Upper lobe of left lung (tissue), 6 donors: ENCODE measurements around the gene TMEM40. TPM values are rescaled to one million over a fixed set of nuclear protein-coding genes. Genes with fewer than 3 reads are reported as not detected.

Experiments used
- ATAC-seq, 2 donors: fragments of 200-7000 bp; cut with Tn5 transposase; one replicate each; pipeline ENCODE4 v1.9.1; 2022; ENCODE audit warnings: mild to moderate bottlenecking in 2 of 2, moderate library complexity in 2 of 2; ENCODE audit not compliant: low FRiP score in 2 of 2
- DNase-seq, 2 donors: peaks; one replicate each; pipeline ENCODE4 v3.0.0-alpha.2; 2019 to 2020
- H3K27ac ChIP-seq, 4 donors: fragments of 200-600 bp; sonication (generic); one replicate each; pipeline ENCODE4 v1.5.1; 2016 to 2019
- H3K27me3 ChIP-seq, 4 donors: fragments of 200-600 bp; sonication (generic); one replicate each; pipeline ENCODE4 v1.5.1; 2017 to 2019
- H3K36me3 ChIP-seq, 4 donors: fragments of 200-600 bp; sonication (generic); one replicate each; pipeline ENCODE4 v1.5.1; 2016 to 2019
- H3K4me1 ChIP-seq, 4 donors: fragments of 200-600 bp; sonication (generic); one replicate each; pipeline ENCODE4 v1.5.1; 2018 to 2019
- H3K4me3 ChIP-seq, 4 donors: fragments of 200-600 bp; sonication (generic); one replicate each; pipeline ENCODE4 v1.5.1; 2017 to 2019; ENCODE audit warnings: mild to moderate bottlenecking in 2 of 4, moderate library complexity in 1 of 4
- H3K9me3 ChIP-seq, 4 donors: fragments of 200-600 bp; sonication (generic); one replicate each; pipeline ENCODE4 v1.5.1; 2018 to 2019
- EP300 ChIP-seq, 4 donors: sonication (generic); formaldehyde crosslinking; IDR thresholded peaks; one replicate each; pipeline ENCODE4 v1.5.1; 2017; ENCODE audit warnings: antibody characterized with exemption in 4 of 4, control low read depth in 2 of 4
- POLR2A ChIP-seq, 4 donors: fragments of 450-650 bp; IDR thresholded peaks; one replicate each; pipeline ENCODE4 v1.5.1; 2016 to 2017; ENCODE audit warnings: antibody characterized with exemption in 4 of 4, mild to moderate bottlenecking in 2 of 4
- POLR2AphosphoS5 ChIP-seq, 2 donors: sonication (generic); formaldehyde crosslinking; IDR thresholded peaks; one replicate each; pipeline ENCODE4 v1.5.1; 2017; ENCODE audit warnings: antibody characterized with exemption in 2 of 2
- WGBS, 2 donors: methylation state at CpG; one replicate each; pipeline ENCODE4 v1.1.5; 2017 to 2018; 5-methylcytosine and 5-hydroxymethylcytosine counted together
- total RNA-seq, 6 donors: library from RNA; depleted of rRNA in 4 of 6; stranded (reverse); fragments of >200 nt in 4 of 6; gene quantifications; one replicate each; pipeline versions ENCODE4 v1.1.0 to v1.2.1, GENCODE V29; 2016 to 2021
- TF ChIP-seq, protein P1 (sequence below), 6 experiments: fragments of 450-650 bp in 4 of 6; fragments of 200-600 bp in 2 of 6; sonication (generic) in 2 of 6; IDR thresholded peaks; one replicate each; pipeline ENCODE4 v1.5.1; 2016 to 2019; ENCODE audit warnings: antibody characterized with exemption in 6 of 6
- donor health status: DM: no; HTN: no; CAD: no; lungs with moderate emphysema.
- donor health status: DM: no; HTN: yes; CAD: no; lungs with severe emphysema.

TMEM40 gene
- total RNA-seq, 6 donors from 2014 or later, result 0.30 to 5.3 (median 1.1) TPM

DNA sequence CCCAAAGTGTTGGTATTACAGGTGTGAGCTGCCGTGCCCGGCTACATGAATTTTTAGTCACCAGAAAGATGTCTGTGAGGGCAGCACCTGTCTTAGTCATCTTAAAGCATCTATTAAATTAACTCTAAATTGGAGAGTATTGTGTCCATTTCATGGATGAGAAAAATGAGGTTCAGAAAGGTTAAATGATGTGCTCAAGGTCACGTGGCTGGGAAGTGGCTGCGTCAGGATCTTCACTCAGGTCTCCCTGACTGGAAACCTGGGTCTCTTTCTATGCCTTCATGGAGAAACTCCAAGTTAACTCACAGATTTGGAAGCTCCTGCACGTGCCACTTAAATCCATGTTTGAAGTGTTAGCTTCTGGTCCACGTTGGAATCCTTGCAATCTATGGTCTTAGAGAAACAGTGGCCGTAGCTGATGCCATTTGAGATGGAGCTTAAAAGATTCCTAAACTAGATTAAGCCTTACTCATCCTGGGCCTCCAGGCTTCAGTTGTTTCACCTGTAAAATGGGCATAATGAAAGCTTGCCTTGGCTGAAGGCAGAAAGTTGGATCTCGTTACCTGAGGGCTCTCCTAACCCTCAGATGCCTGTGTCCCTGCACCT lies 5.2 kb upstream of the TMEM40 start:
- 79 to 90% methylated on average over 8 of the region's 8 CpGs for WGBS, 2 donors
- Histone ChIP-seq H3K27me3 (no peaks in the 10 kb centered on the region), H3K9me3 (no peaks in the 10 kb centered on the region), H3K27ac (no peak overlapping the region), H3K4me3 (no peak overlapping the region), H3K36me3 (no peaks in the 10 kb centered on the region), H3K4me1 (no peaks in the 10 kb centered on the region)
- TF ChIP-seq EP300 (IDR thresholded peaks at IDR 0.05), result no peak
- no peak for TF ChIP-seq POLR2AphosphoS5 (IDR thresholded peaks at IDR 0.05)
- no peak for TF ChIP-seq POLR2A (IDR thresholded peaks at IDR 0.05)
- TF ChIP-seq, protein P1, sequence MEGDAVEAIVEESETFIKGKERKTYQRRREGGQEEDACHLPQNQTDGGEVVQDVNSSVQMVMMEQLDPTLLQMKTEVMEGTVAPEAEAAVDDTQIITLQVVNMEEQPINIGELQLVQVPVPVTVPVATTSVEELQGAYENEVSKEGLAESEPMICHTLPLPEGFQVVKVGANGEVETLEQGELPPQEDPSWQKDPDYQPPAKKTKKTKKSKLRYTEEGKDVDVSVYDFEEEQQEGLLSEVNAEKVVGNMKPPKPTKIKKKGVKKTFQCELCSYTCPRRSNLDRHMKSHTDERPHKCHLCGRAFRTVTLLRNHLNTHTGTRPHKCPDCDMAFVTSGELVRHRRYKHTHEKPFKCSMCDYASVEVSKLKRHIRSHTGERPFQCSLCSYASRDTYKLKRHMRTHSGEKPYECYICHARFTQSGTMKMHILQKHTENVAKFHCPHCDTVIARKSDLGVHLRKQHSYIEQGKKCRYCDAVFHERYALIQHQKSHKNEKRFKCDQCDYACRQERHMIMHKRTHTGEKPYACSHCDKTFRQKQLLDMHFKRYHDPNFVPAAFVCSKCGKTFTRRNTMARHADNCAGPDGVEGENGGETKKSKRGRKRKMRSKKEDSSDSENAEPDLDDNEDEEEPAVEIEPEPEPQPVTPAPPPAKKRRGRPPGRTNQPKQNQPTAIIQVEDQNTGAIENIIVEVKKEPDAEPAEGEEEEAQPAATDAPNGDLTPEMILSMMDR (IDR thresholded peaks at IDR 0.05), result no peak
- ATAC-seq, result no peak
- DNase-seq, result no peak

DNA sequence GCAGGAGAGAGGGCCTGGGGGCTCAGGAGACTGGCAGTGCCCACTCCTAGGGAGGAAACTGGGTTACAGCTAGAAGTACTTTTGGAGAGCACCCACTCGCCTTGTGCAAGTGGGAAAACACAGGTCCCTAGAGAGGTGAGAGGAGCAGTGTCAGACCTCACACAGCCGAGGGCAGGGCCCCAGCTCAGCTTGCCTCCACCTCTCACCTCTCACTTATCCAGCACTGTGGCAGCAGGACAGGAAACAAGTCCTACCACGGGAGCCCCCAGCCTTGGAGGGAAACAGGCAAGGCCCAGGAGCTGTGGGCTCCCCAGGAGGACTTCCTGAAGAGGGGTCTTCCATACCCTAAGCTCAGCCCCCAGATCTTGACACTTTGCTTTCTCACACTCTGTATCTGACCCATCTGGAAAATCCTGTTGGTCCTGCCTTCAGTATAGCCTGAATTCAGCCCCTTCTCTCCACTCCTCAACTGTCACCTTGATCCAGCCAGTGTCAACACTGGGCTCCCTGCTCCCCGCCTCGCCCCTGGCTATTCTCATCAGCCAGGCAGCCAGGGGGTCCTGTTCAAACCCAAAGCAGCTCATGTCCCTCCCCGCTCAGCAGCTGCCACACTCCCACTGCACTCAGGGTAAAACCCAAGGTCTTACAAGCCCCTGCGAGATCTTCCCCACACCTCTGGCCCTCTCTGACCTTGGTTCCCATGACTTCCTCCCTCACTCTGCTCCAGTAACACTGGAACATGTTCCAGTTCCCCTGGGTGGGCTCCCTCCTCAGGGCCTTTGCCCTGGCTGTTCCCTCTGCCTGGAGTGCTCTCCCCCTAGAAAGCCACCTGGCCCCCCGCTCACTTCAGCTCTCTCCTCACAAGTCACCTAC lies 870 bp upstream of the TMEM40 start:
- TF ChIP-seq POLR2A (IDR thresholded peaks at IDR 0.05) (no peak), POLR2AphosphoS5 (IDR thresholded peaks at IDR 0.05) (no peak), EP300 (IDR thresholded peaks at IDR 0.05) (no peak)
- TF ChIP-seq, protein P1 (IDR thresholded peaks at IDR 0.05), result no peak
- WGBS, 2 donors, result 69 to 79% methylated on average over 6 to 8 of the region's 8 CpGs
- H3K36me3 ChIP-seq, result no peaks in the 10 kb centered on the region
- no peak overlapping the region for H3K4me3 ChIP-seq
- peak in 1 of 2 donors; percentile 5 for ATAC-seq
- H3K9me3 ChIP-seq, result no peaks in the 10 kb centered on the region
- no peaks in the 10 kb centered on the region for H3K27me3 ChIP-seq
- peak overlapping the region in 3 of 4 donors; percentile 9 to 35 (median 13) for H3K27ac ChIP-seq
- peaks cover 9 to 15% (median 11%) of the 10 kb centered on the region in 4 donors for H3K4me1 ChIP-seq
- DNase-seq, result no peak

DNA sequence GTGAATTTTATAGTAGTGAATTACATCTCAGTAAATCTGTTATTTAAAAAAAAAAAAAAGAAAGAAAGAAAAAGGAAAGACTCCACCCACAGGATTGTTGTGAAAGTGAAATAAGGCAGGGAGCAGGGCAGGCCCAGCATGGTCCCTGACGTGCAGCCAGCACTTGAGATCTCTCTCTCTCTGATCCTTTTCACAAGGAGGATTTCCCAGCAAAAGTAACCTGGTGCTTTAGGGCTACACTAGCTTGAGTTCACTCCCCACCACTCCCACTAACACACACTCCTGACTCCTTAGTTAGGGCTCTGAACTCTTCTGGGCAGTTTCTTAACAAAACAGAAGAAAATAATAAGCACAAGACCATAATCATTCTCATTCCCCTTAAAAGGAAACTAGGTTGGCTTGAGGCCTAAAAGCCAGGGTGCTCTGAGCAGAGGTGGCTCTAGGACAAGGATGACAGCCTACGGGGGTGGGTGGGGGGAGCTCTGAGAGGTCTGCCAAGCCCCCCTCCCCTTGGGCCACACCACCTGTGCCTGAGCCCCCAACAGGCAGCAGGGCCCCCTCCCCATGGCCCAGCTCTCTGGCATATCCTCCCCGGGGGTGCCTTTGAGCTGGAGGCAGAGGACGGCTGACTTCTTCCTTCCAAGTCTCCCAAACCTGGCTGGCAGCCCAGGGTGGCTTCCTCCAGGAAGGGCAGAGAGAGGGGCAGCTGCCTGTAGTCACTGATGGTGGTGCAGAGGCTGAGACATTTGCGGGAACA lies 856 bp downstream of the TMEM40 start:
- DNase-seq (peak; percentile 45 to 73), ATAC-seq (peak; percentile 49 to 74)
- no peaks in the 10 kb centered on the region for H3K36me3 ChIP-seq
- peaks cover 9 to 15% (median 11%) of the 10 kb centered on the region in 4 donors for H3K4me1 ChIP-seq
- no peaks in the 10 kb centered on the region for H3K27me3 ChIP-seq
- H3K4me3 ChIP-seq, result no peak overlapping the region
- peak overlapping the region; percentile 67 to 84 (median 76) for H3K27ac ChIP-seq
- no peaks in the 10 kb centered on the region for H3K9me3 ChIP-seq
- TF ChIP-seq POLR2AphosphoS5 (IDR thresholded peaks at IDR 0.05), result no peak
- TF ChIP-seq EP300 (IDR thresholded peaks at IDR 0.05), result no peak
- TF ChIP-seq, protein P1 (IDR thresholded peaks at IDR 0.05), result no peak
- no peak for TF ChIP-seq POLR2A (IDR thresholded peaks at IDR 0.05)
- 13 to 21% methylated on average over 2 to 5 of the region's 5 CpGs for WGBS, 2 donors

DNA sequence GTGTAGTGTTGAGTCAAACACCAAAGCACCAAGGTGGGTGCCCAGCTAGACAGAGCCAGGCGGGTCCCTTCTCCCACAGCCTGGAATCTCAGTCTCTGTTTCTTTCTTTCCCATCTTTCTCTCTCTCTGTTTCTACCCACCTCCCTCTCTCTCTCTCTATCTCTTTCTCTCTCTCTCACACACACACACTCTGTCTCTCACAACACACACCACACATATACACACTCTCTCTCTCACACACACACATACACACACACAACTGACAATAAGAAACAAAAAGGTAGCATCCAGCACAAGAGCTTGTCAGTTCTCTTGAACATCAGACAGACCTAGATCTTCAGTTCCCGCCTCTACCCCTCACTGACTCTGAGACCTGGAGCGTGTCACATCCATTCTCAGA lies 2.4 kb downstream of the TMEM40 start:
- no peaks in the 10 kb centered on the region for H3K27me3 ChIP-seq
- ATAC-seq, result no peak
- H3K4me1 ChIP-seq, result peaks cover 9 to 15% (median 11%) of the 10 kb centered on the region in 4 donors
- no peak for DNase-seq
- H3K27ac ChIP-seq, result no peak overlapping the region
- no peaks in the 10 kb centered on the region for H3K36me3 ChIP-seq
- 96 to 98% methylated on average over 3 of the region's 3 CpGs for WGBS, 2 donors
- H3K9me3 ChIP-seq, result no peaks in the 10 kb centered on the region
- no peak overlapping the region for H3K4me3 ChIP-seq
- no peak for TF ChIP-seq POLR2AphosphoS5 (IDR thresholded peaks at IDR 0.05)
- TF ChIP-seq, protein P1 (IDR thresholded peaks at IDR 0.05), result no peak
- no peak for TF ChIP-seq POLR2A (IDR thresholded peaks at IDR 0.05)
- no peak for TF ChIP-seq EP300 (IDR thresholded peaks at IDR 0.05)
